DOHH2 (cell line): Measurements from ENCODE around the gene LAMA2.

Experiments used
- H3F3A ChIP-seq: fragments of 200-600 bp; sonication (generic), shearing (Covaris generic); 2 replicates; pipeline ENCODE4 v1.6.0; 2016; ENCODE audit warnings: antibody characterized with exemption, mild to moderate bottlenecking; ENCODE audit not compliant: control insufficient read depth, insufficient read depth
- H3K27ac ChIP-seq: fragments of 200-600 bp; sonication (generic); 2 replicates; pipeline ENCODE4 v1.5.1; 2014; ENCODE audit warnings: low read depth, mild to moderate bottlenecking, low read length, moderate library complexity
- H3K27me3 ChIP-seq: fragments of 200-600 bp; sonication (generic); 2 replicates; pipeline ENCODE4 v1.6.1; 2014; ENCODE audit warnings: mild to moderate bottlenecking, low read length, mixed read lengths; ENCODE audit not compliant: control insufficient read depth
- H3K36me3 ChIP-seq: fragments of 200-600 bp; sonication (generic); 2 replicates; pipeline ENCODE4 v1.6.1; 2014; ENCODE audit warnings: mild to moderate bottlenecking, low read length, moderate library complexity, mixed read lengths; ENCODE audit not compliant: control insufficient read depth
- H3K4me1 ChIP-seq: fragments of 200-600 bp; sonication (generic); 2 replicates; pipeline ENCODE4 v1.6.1; 2014; ENCODE audit warnings: mild to moderate bottlenecking, low read length, mixed read lengths; ENCODE audit not compliant: control insufficient read depth
- H3K4me2 ChIP-seq: fragments of 200-600 bp; sonication (generic); 2 replicates; pipeline ENCODE4 v1.6.0; 2014; ENCODE audit warnings: mild to moderate bottlenecking, low read length, moderate library complexity
- H3K4me3 ChIP-seq: fragments of 200-600 bp; sonication (generic); 2 replicates; pipeline ENCODE4 v1.5.1; 2014; ENCODE audit warnings: mild to moderate bottlenecking, low read length, mixed read lengths
- H3K79me2 ChIP-seq: fragments of 200-600 bp; sonication (generic); 2 replicates; pipeline ENCODE4 v1.6.1; 2014; ENCODE audit warnings: mild to moderate bottlenecking, low read length, mixed read lengths; ENCODE audit not compliant: control insufficient read depth
- H3K9me2 ChIP-seq: fragments of 200-600 bp; sonication (generic); replicated peaks from 2 replicates; pipeline ENCODE4 v1.6.1; 2014; ENCODE audit warnings: mild to moderate bottlenecking, low read length, mixed read lengths; ENCODE audit not compliant: control insufficient read depth
- H3K9me3 ChIP-seq: fragments of 200-600 bp; sonication (generic); 2 replicates; pipeline ENCODE4 v1.6.1; 2014; ENCODE audit warnings: antibody characterized with exemption, low read length, mixed read lengths; ENCODE audit not compliant: control insufficient read depth, insufficient read depth
- H4K20me1 ChIP-seq: fragments of 200-600 bp; sonication (generic); 2 replicates; pipeline ENCODE4 v1.6.0; 2014; ENCODE audit warnings: low read depth, mild to moderate bottlenecking, antibody characterized with exemption, low read length, moderate library complexity; ENCODE audit not compliant: control insufficient read depth, insufficient read depth
- CTCF ChIP-seq: fragments of 200-600 bp; sonication (generic); IDR thresholded peaks from one replicate; pipeline ENCODE4 v1.5.1; 2014; ENCODE audit warnings: antibody characterized with exemption, mild to moderate bottlenecking, low read depth, low read length; ENCODE audit not compliant: poor library complexity, severe bottlenecking
- EZH2phosphoT487 ChIP-seq: fragments of 200-600 bp; sonication (generic); IDR thresholded peaks from 2 replicates; pipeline ENCODE4 v1.6.1; 2017; ENCODE audit warnings: borderline replicate concordance, mild to moderate bottlenecking, antibody characterized with exemption, low read length, moderate library complexity, mixed read lengths

LAMA2 gene

GRCh38 chr6:129138739-129139405 lies 255.9 kb downstream of the LAMA2 start:
- Histone ChIP-seq H3F3A (no peaks in the 10 kb centered on the region), H3K27me3 (no peaks in the 10 kb centered on the region), H3K9me3 (no peaks in the 10 kb centered on the region), H3K79me2 (no peaks in the 10 kb centered on the region), H3K4me1 (no peaks in the 10 kb centered on the region), H3K4me2 (no peak overlapping the region), H4K20me1 (no peaks in the 10 kb centered on the region), H3K27ac (no peak overlapping the region), H3K9me2 (no peaks in the 10 kb centered on the region), H3K4me3 (no peak overlapping the region), H3K36me3 (no peaks in the 10 kb centered on the region)
- TF ChIP-seq EZH2phosphoT487 (no peak), CTCF (no peak)

GRCh38 chr6:129140526-129140925 lies 257.6 kb downstream of the LAMA2 start:
- Histone ChIP-seq H3K79me2 (no peaks in the 10 kb centered on the region), H3K27ac (no peak overlapping the region), H3K27me3 (no peaks in the 10 kb centered on the region), H3K4me2 (no peak overlapping the region), H3K4me3 (no peak overlapping the region), H3K4me1 (no peaks in the 10 kb centered on the region), H3F3A (no peaks in the 10 kb centered on the region), H3K9me2 (no peaks in the 10 kb centered on the region), H4K20me1 (no peaks in the 10 kb centered on the region), H3K9me3 (no peaks in the 10 kb centered on the region), H3K36me3 (no peaks in the 10 kb centered on the region)
- no peak for TF ChIP-seq EZH2phosphoT487
- no peak for TF ChIP-seq CTCF

GRCh38 chr6:129141499-129141898 lies 258.6 kb downstream of the LAMA2 start:
- Histone ChIP-seq H3K79me2 (no peaks in the 10 kb centered on the region), H3F3A (no peaks in the 10 kb centered on the region), H4K20me1 (no peaks in the 10 kb centered on the region), H3K4me3 (no peak overlapping the region), H3K27me3 (no peaks in the 10 kb centered on the region), H3K36me3 (no peaks in the 10 kb centered on the region), H3K9me3 (no peaks in the 10 kb centered on the region), H3K4me1 (no peaks in the 10 kb centered on the region), H3K4me2 (no peak overlapping the region), H3K9me2 (no peaks in the 10 kb centered on the region), H3K27ac (no peak overlapping the region)
- TF ChIP-seq EZH2phosphoT487 (no peak), CTCF (no peak)
